ENCODE results near the gene TSC22D4. TPM values are rescaled to one million over a fixed set of nuclear protein-coding genes. Genes with fewer than 3 reads are reported as not detected.
A peak's percentile ranks its signal among the peaks of the same experiment; 100 is the strongest.

Gene TSC22D4
- total and polyA plus RNA-seq, 2 experiments from 2014 or later, result 19.1 to 30.7 TPM

GRCh38 chr7:100428967-100429636, 49.9 kb downstream of the TSC22D4 start:
- peak overlapping the region; percentile 94 for H3K4me2 ChIP-seq (ENCODE audit: unreplicated experiment)
- H2AFZ ChIP-seq, result peak overlapping the region; percentile 94
- H3K27ac ChIP-seq, result peak overlapping the region; percentile 100
- peak; percentile 100 for DNase-seq
- 0 to 1% methylated on average over 38 to 40 of the region's 40 CpGs for WGBS, 2 experiments (ENCODE audit: low coverage in 1 of 2, low lambda C conversion rate in 2 of 2, missing lambda C conversion rate in 2 of 2)
- H3K9me3 ChIP-seq (ENCODE audit: low read depth), result no peaks in the 10 kb centered on the region
- no peaks in the 10 kb centered on the region for H3K9me2 ChIP-seq (ENCODE audit: insufficient read depth)
- H3K27me3 ChIP-seq (replicated peaks; ENCODE audit: insufficient read depth), result no peaks in the 10 kb centered on the region
- no peaks in the 10 kb centered on the region for H4K20me1 ChIP-seq (ENCODE audit: insufficient read depth)
- peak overlapping the region; percentile 92 for H3K4me3 ChIP-seq
- peaks cover 44% of the 10 kb centered on the region for H3K79me2 ChIP-seq (ENCODE audit: insufficient read depth)
- TF ChIP-seq EZH2phosphoT487 (IDR thresholded peaks at IDR 0.05; ENCODE audit: insufficient read depth, low read depth), result no peak
- TF ChIP-seq EZH2 (IDR thresholded peaks at IDR 0.05; ENCODE audit: insufficient read depth, poor library complexity, severe bottlenecking), result no peak
- H3K9ac ChIP-seq, result peak overlapping the region; percentile 98
- 0 out of 2 replicates have a peak, but pooled peaks cover 14% of the 10 kb centered on the region for H3K4me1 ChIP-seq (ENCODE audit: insufficient read depth)
- 0 out of 2 replicates have a peak, but pooled peaks cover 9% of the 10 kb centered on the region for H3F3A ChIP-seq (ENCODE audit: insufficient read depth)
- no peaks in the 10 kb centered on the region for H3K36me3 ChIP-seq (ENCODE audit: low read depth)
- in situ Hi-C loops (cut with MboI), result no loop called here

DNA sequence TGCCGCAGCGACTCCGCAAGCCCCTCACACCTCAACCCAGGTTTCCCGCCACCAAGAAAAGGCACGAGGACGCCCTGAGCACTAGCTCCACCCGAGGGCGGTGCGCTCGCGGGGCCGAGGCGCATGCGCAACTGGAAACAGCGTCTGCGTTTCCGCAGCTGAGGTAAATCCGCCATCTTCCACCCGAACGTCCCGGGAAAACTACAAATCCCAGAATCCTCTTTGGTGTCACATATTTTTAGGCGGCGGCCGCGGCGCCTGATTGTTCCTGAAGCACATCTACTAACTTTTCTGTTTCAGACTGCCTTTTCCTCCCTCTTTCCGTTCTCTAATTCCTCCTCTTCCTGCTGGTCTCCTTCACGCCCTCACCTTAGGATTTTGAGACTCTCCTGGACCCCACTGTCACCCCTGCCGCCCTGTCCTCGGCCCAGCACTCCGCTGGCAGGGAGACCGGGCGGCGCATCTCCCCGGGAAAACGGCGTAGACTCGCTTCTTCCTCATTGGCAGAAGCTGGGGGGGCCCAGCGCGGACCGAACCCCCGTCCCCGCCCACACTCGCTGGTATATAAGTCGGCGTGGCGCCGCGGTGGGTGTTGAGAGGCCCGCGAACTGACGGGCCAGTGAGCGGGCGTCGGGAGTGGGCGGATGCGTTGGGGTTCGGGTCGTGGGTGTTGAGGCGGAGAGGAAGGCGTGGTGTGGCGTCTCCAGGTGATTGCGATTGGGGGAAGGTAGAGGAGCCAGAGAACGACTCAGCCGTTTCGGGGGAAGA, 50.6 kb downstream of the TSC22D4 start, which contains the start of gene ZCWPW1:
Gene ZCWPW1 (minus strand): TSS at position 505 of the 768 bp plus-strand sequence. CDS start 8,054 bp downstream, outside the sequence.
- peak within 1 kb of the TSS; percentile 94 for H2AFZ ChIP-seq
- H4K20me1 ChIP-seq (ENCODE audit: insufficient read depth), result no peaks in the 10 kb centered on the region
- peak within 1 kb of the TSS; percentile 100 for H3K27ac ChIP-seq
- no peaks in the 10 kb centered on the region for H3K9me3 ChIP-seq (ENCODE audit: low read depth)
- WGBS, 2 experiments (ENCODE audit: low coverage in 1 of 2, low lambda C conversion rate in 2 of 2, missing lambda C conversion rate in 2 of 2), result 1 to 2% methylated on average over 60 to 65 of the region's 66 CpGs
- in situ Hi-C loops (cut with MboI), result no loop called here
- peak; percentile 97 for DNase-seq
- peak within 1 kb of the TSS; percentile 98 for H3K9ac ChIP-seq
- 0 out of 2 replicates have a peak, but pooled peaks cover 5% of the 10 kb centered on the region for H3F3A ChIP-seq (ENCODE audit: insufficient read depth)
- TF ChIP-seq EZH2phosphoT487 (IDR thresholded peaks at IDR 0.05; ENCODE audit: insufficient read depth, low read depth), result no peak
- H3K4me3 ChIP-seq, result peak within 1 kb of the TSS; percentile 92
- H3K79me2 ChIP-seq (ENCODE audit: insufficient read depth), result peaks cover 37% of the 10 kb centered on the region
- H3K4me2 ChIP-seq (ENCODE audit: unreplicated experiment), result peak within 1 kb of the TSS; percentile 94
- H3K36me3 ChIP-seq (ENCODE audit: low read depth), result no peaks in the 10 kb centered on the region
- H3K4me1 ChIP-seq (ENCODE audit: insufficient read depth), result 0 out of 2 replicates have a peak, but pooled peaks cover 14% of the 10 kb centered on the region
- no peaks in the 10 kb centered on the region for H3K9me2 ChIP-seq (ENCODE audit: insufficient read depth)
- no peaks in the 10 kb centered on the region for H3K27me3 ChIP-seq (replicated peaks; ENCODE audit: insufficient read depth)

DNA sequence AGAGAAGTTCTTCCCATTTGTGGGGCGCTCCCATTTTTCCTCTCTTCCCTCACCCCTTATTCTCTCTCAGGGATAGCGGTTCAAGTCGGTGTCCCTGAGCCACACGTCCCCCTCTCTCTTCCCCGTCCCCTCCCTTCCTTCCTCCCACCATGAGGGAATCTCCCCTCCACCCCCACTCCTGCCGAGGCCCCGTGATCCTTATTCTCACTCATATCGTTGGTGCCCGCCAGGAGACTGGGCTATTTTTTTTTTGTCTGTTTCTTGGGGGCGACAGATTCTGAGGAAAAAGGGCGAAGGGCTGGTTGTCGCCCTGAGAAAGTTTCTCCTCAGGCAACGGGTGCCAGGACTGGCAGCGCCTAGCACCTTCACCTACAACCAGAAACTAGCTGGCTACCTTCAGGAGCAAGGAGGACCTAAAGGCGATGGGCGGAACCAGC, 51.2 kb downstream of the TSC22D4 start:
- no peaks in the 10 kb centered on the region for H3K36me3 ChIP-seq (ENCODE audit: low read depth)
- H3K9me2 ChIP-seq (ENCODE audit: insufficient read depth), result no peaks in the 10 kb centered on the region
- peaks cover 31% of the 10 kb centered on the region for H3K79me2 ChIP-seq (ENCODE audit: insufficient read depth)
- H2AFZ ChIP-seq, result peak overlapping the region; percentile 94
- 0 out of 2 replicates have a peak, but pooled peaks cover 14% of the 10 kb centered on the region for H3K4me1 ChIP-seq (ENCODE audit: insufficient read depth)
- H3F3A ChIP-seq (ENCODE audit: insufficient read depth), result 0 out of 2 replicates have a peak, but pooled peaks cover 5% of the 10 kb centered on the region
- DNase-seq, result no peak
- in situ Hi-C loops (cut with MboI), result no loop called here
- peak overlapping the region; percentile 98; the same call in 1 of the 2 replicates for H3K9ac ChIP-seq
- H3K4me3 ChIP-seq, result peak overlapping the region; percentile 92
- TF ChIP-seq EZH2 (IDR thresholded peaks at IDR 0.05; ENCODE audit: insufficient read depth, poor library complexity, severe bottlenecking), result no peak
- TF ChIP-seq EZH2phosphoT487 (IDR thresholded peaks at IDR 0.05; ENCODE audit: insufficient read depth, low read depth), result no peak
- peak overlapping the region; percentile 100; the same call in 1 of the 2 replicates for H3K27ac ChIP-seq
- no peaks in the 10 kb centered on the region for H3K9me3 ChIP-seq (ENCODE audit: low read depth)
- no peaks in the 10 kb centered on the region for H4K20me1 ChIP-seq (ENCODE audit: insufficient read depth)
- H3K4me2 ChIP-seq (ENCODE audit: unreplicated experiment), result peak overlapping the region; percentile 94
- WGBS, 2 experiments (ENCODE audit: low coverage in 1 of 2, low lambda C conversion rate in 2 of 2, missing lambda C conversion rate in 2 of 2), result 39 to 60% methylated on average over 10 to 14 of the region's 16 CpGs
- H3K27me3 ChIP-seq (replicated peaks; ENCODE audit: insufficient read depth), result no peaks in the 10 kb centered on the region

- Histone ChIP-seq H3K79me2 (ENCODE audit: insufficient read depth) (peaks cover 18% of the 10 kb centered on the region), H3K36me3 (ENCODE audit: low read depth) (no peaks in the 10 kb centered on the region), H3K4me3 (no peak overlapping the region), H4K20me1 (ENCODE audit: insufficient read depth) (no peaks in the 10 kb centered on the region), H3K27me3 (replicated peaks; ENCODE audit: insufficient read depth) (no peaks in the 10 kb centered on the region), H3K4me2 (ENCODE audit: unreplicated experiment) (no peak overlapping the region), H3F3A (ENCODE audit: insufficient read depth) (0 out of 2 replicates have a peak, but pooled peaks cover 2% of the 10 kb centered on the region), H3K9ac (no peak overlapping the region), H3K9me2 (ENCODE audit: insufficient read depth) (no peaks in the 10 kb centered on the region), H2AFZ (no peak overlapping the region), H3K27ac (no peak overlapping the region), H3K4me1 (ENCODE audit: insufficient read depth) (0 out of 2 replicates have a peak, but pooled peaks cover 7% of the 10 kb centered on the region), H3K9me3 (ENCODE audit: low read depth) (no peaks in the 10 kb centered on the region)
- in situ Hi-C loops (cut with MboI), result no loop called here
- no peak for DNase-seq
- TF ChIP-seq EZH2phosphoT487 (IDR thresholded peaks at IDR 0.05; ENCODE audit: insufficient read depth, low read depth) (no peak), EZH2 (IDR thresholded peaks at IDR 0.05; ENCODE audit: insufficient read depth, poor library complexity, severe bottlenecking) (no peak)
Measured at GRCh38 chr7:100426516-100426915, 52.5 kb downstream of the TSC22D4 start.

Measured in GM23248 (cell line).